HEK293T (cell line): ENCODE data around the gene CYP26A1.

Experiments used
- ARNT ChIP-seq: fragments of 450-650 bp; IDR thresholded peaks from 2 replicates; pipeline ENCODE4 v1.6.1; 2017; ENCODE audit warnings: mild to moderate bottlenecking
- BHLHE40 ChIP-seq: fragments of 450-650 bp; IDR thresholded peaks from 2 replicates; pipeline ENCODE4 v1.6.1; 2016; ENCODE audit warnings: mild to moderate bottlenecking, moderate library complexity, borderline replicate concordance
- FOXA1 ChIP-seq: fragments of 450-650 bp; IDR thresholded peaks from 2 replicates; pipeline ENCODE4 v1.6.1; 2016; ENCODE audit warnings: mild to moderate bottlenecking
- FOXK2 ChIP-seq: fragments of 450-650 bp; IDR thresholded peaks from 2 replicates; pipeline ENCODE4 v1.6.1; 2016; ENCODE audit warnings: mild to moderate bottlenecking
- LEF1 ChIP-seq: fragments of 450-650 bp; IDR thresholded peaks from 2 replicates; pipeline ENCODE4 v1.6.1; 2017; ENCODE audit warnings: mild to moderate bottlenecking, borderline replicate concordance
- NFRKB ChIP-seq: fragments of 450-650 bp; IDR thresholded peaks from 2 replicates; pipeline ENCODE4 v1.6.1; 2016; ENCODE audit warnings: mild to moderate bottlenecking, moderate library complexity
- SP1 ChIP-seq: fragments of 450-650 bp; IDR thresholded peaks from 2 replicates; pipeline ENCODE4 v1.6.1; 2017
- ZNF384 ChIP-seq: fragments of 450-650 bp; IDR thresholded peaks from 2 replicates; pipeline ENCODE4 v1.6.1; 2016

DNA sequence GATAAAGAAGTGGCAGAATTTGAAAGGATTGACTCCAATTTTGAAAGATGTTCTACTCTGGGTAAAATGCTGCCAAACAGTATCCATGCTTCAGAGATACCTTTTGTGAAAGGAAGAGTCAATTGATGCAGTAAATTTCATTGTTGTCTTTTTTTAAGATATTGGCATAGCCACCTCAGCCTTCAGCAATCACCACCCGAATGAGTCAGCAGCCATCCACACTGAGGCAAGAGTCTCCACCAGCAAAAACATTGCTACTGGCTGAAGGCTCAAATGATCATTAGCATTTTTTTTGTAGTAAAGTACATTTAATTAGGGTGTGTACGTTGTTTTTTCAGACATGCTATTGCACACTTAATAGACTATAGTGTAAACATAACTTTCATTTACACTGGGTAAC lies 44.8 kb upstream of the CYP26A1 start:
- TF ChIP-seq NFRKB (no peak), FOXK2 (no peak), FOXA1 (no peak), LEF1 (no peak), ARNT (no peak), BHLHE40 (no peak), SP1 (no peak), ZNF384 (no peak)
